Measurements from ENCODE around the gene U2AF1L4.

The U2AF1L4 gene

GRCh38 chr19:35789978-35790944 lies 45.0 kb upstream of the U2AF1L4 start:
- Histone ChIP-seq H3K27me3 (ENCODE audit: control insufficient read depth, low read length) (no peaks in the 10 kb centered on the region), H4K20me1 (ENCODE audit: control insufficient read depth, insufficient read depth, low read depth, low read length) (no peaks in the 10 kb centered on the region), H3K36me3 (ENCODE audit: control insufficient read depth, low read length) (no peaks in the 10 kb centered on the region), H3F3A (ENCODE audit: control insufficient read depth, insufficient read depth) (no peaks in the 10 kb centered on the region), H3K4me2 (ENCODE audit: low read length) (no peak overlapping the region), H3K9me2 (replicated peaks; ENCODE audit: control insufficient read depth, low read length) (no peaks in the 10 kb centered on the region), H3K79me2 (ENCODE audit: control insufficient read depth, low read length) (no peaks in the 10 kb centered on the region), H3K27ac (ENCODE audit: low read depth, low read length) (no peak overlapping the region), H3K4me1 (ENCODE audit: control insufficient read depth, low read length) (no peaks in the 10 kb centered on the region), H3K4me3 (ENCODE audit: low read length) (no peak overlapping the region), H3K9me3 (ENCODE audit: control insufficient read depth, insufficient read depth, low read length) (no peaks in the 10 kb centered on the region)
- TF ChIP-seq CTCF (IDR thresholded peaks at IDR 0.05; ENCODE audit: low read depth, low read length, poor library complexity, severe bottlenecking), result no peak

GRCh38 chr19:35789195-35789977 lies 44.2 kb upstream of the U2AF1L4 start:
- Histone ChIP-seq H3K79me2 (ENCODE audit: control insufficient read depth, low read length) (no peaks in the 10 kb centered on the region), H3K4me2 (ENCODE audit: low read length) (no peak overlapping the region), H3K9me3 (ENCODE audit: control insufficient read depth, insufficient read depth, low read length) (no peaks in the 10 kb centered on the region), H3K27ac (ENCODE audit: low read depth, low read length) (no peak overlapping the region), H3K9me2 (replicated peaks; ENCODE audit: control insufficient read depth, low read length) (no peaks in the 10 kb centered on the region), H3F3A (ENCODE audit: control insufficient read depth, insufficient read depth) (no peaks in the 10 kb centered on the region), H3K27me3 (ENCODE audit: control insufficient read depth, low read length) (no peaks in the 10 kb centered on the region), H3K4me1 (ENCODE audit: control insufficient read depth, low read length) (no peaks in the 10 kb centered on the region), H3K36me3 (ENCODE audit: control insufficient read depth, low read length) (no peaks in the 10 kb centered on the region), H4K20me1 (ENCODE audit: control insufficient read depth, insufficient read depth, low read depth, low read length) (no peaks in the 10 kb centered on the region), H3K4me3 (ENCODE audit: low read length) (no peak overlapping the region)
- no peak for TF ChIP-seq EZH2phosphoT487 (IDR thresholded peaks at IDR 0.05; ENCODE audit: borderline replicate concordance, low read length)
- TF ChIP-seq CTCF (IDR thresholded peaks at IDR 0.05; ENCODE audit: low read depth, low read length, poor library complexity, severe bottlenecking), result no peak

- Histone ChIP-seq H3F3A (ENCODE audit: control insufficient read depth, insufficient read depth) (no peaks in the 10 kb centered on the region), H3K9me2 (replicated peaks; ENCODE audit: control insufficient read depth, low read length) (no peaks in the 10 kb centered on the region), H3K79me2 (ENCODE audit: control insufficient read depth, low read length) (no peaks in the 10 kb centered on the region), H3K4me3 (ENCODE audit: low read length) (no peak overlapping the region), H3K27me3 (ENCODE audit: control insufficient read depth, low read length) (no peaks in the 10 kb centered on the region), H3K9me3 (ENCODE audit: control insufficient read depth, insufficient read depth, low read length) (no peaks in the 10 kb centered on the region), H3K4me1 (ENCODE audit: control insufficient read depth, low read length) (no peaks in the 10 kb centered on the region), H3K27ac (ENCODE audit: low read depth, low read length) (no peak overlapping the region), H3K4me2 (ENCODE audit: low read length) (no peak overlapping the region), H3K36me3 (ENCODE audit: control insufficient read depth, low read length) (no peaks in the 10 kb centered on the region), H4K20me1 (ENCODE audit: control insufficient read depth, insufficient read depth, low read depth, low read length) (no peaks in the 10 kb centered on the region)
- no peak for TF ChIP-seq CTCF (IDR thresholded peaks at IDR 0.05; ENCODE audit: low read depth, low read length, poor library complexity, severe bottlenecking)
- TF ChIP-seq EZH2phosphoT487 (IDR thresholded peaks at IDR 0.05; ENCODE audit: borderline replicate concordance, low read length), result no peak
Measured at GRCh38 chr19:35788205-35788960, 43.2 kb upstream of the U2AF1L4 start.
